ENCODE data around the gene SOCS3.

Gene SOCS3

GRCh38 chr17:78379131-78379491, 19.2 kb upstream of the SOCS3 start:
- Histone ChIP-seq H3K36me3 (replicated peaks) (no peaks in the 10 kb centered on the region), H3K27ac (peak overlapping the region; percentile 90), H3K27me3 (replicated peaks) (no peaks in the 10 kb centered on the region), H3K4me3 (ENCODE audit: low read depth, low read length) (peak overlapping the region; percentile 95)
- no peak for TF ChIP-seq CTCF (IDR thresholded peaks at IDR 0.05; ENCODE audit: low read depth, low read length, missing control alignments)
- peak; percentile 79 for DNase-seq
- in situ Hi-C loops (cut with HindIII; ENCODE audit: low pct_ligation_motif_present, low sequenced_read_pairs): no loop called here

- in situ Hi-C loops (cut with HindIII; ENCODE audit: low pct_ligation_motif_present, low sequenced_read_pairs): no loop called here
- Histone ChIP-seq H3K36me3 (replicated peaks) (no peaks in the 10 kb centered on the region), H3K27ac (peak within 1 kb of the TSS; percentile 90), H3K4me3 (ENCODE audit: low read depth, low read length) (peak within 1 kb of the TSS; percentile 95), H3K27me3 (replicated peaks) (no peaks in the 10 kb centered on the region)
- no peak for TF ChIP-seq CTCF (IDR thresholded peaks at IDR 0.05; ENCODE audit: low read depth, low read length, missing control alignments)
- peak; percentile 52 for DNase-seq
Measured at GRCh38 chr17:78378225-78379130, 18.6 kb upstream of the SOCS3 start, which contains the start of gene PGS1. Gene PGS1, plus strand, starts transcription at chr17:78378649. Its CDS starts 17 bp downstream, at chr17:78378666.

- Histone ChIP-seq H3K27ac (peak overlapping the region; percentile 90), H3K36me3 (replicated peaks) (no peaks in the 10 kb centered on the region), H3K27me3 (replicated peaks) (no peaks in the 10 kb centered on the region), H3K4me3 (ENCODE audit: low read depth, low read length) (peak overlapping the region; percentile 95)
- DNase-seq: no peak
- TF ChIP-seq CTCF (IDR thresholded peaks at IDR 0.05; ENCODE audit: low read depth, low read length, missing control alignments): no peak
- in situ Hi-C loops (cut with HindIII; ENCODE audit: low pct_ligation_motif_present, low sequenced_read_pairs): no loop called here
Measured at GRCh38 chr17:78377858-78378224, 18.0 kb upstream of the SOCS3 start.

- DNase-seq: no peak
- TF ChIP-seq CTCF (IDR thresholded peaks at IDR 0.05; ENCODE audit: low read depth, low read length, missing control alignments): no peak
- Histone ChIP-seq H3K27ac (peak overlapping the region; percentile 94), H3K36me3 (replicated peaks) (no peaks in the 10 kb centered on the region), H3K27me3 (replicated peaks) (no peaks in the 10 kb centered on the region), H3K4me3 (ENCODE audit: low read depth, low read length) (no peak overlapping the region)
- in situ Hi-C loops (cut with HindIII; ENCODE audit: low pct_ligation_motif_present, low sequenced_read_pairs): no loop called here
Measured at GRCh38 chr17:78376161-78376560, 16.3 kb upstream of the SOCS3 start.

- no peak for TF ChIP-seq CTCF (IDR thresholded peaks at IDR 0.05; ENCODE audit: low read depth, low read length, missing control alignments)
- Histone ChIP-seq H3K27me3 (replicated peaks) (no peaks in the 10 kb centered on the region), H3K36me3 (replicated peaks) (no peaks in the 10 kb centered on the region), H3K4me3 (ENCODE audit: low read depth, low read length) (no peak overlapping the region), H3K27ac (peak overlapping the region; percentile 94)
- DNase-seq: peak; percentile 86
- in situ Hi-C loops (cut with HindIII; ENCODE audit: low pct_ligation_motif_present, low sequenced_read_pairs): no loop called here
Measured at GRCh38 chr17:78375401-78376151, 15.7 kb upstream of the SOCS3 start.

Measured in brain microvascular endothelial cell (primary cell).